ENCODE data around the gene SYNJ1. TPM values are rescaled to one million over a fixed set of nuclear protein-coding genes. Genes with fewer than 3 reads are reported as not detected.

SYNJ1 gene
- total RNA-seq, 1 donor from 2014 or later = 12.9 TPM

DNA sequence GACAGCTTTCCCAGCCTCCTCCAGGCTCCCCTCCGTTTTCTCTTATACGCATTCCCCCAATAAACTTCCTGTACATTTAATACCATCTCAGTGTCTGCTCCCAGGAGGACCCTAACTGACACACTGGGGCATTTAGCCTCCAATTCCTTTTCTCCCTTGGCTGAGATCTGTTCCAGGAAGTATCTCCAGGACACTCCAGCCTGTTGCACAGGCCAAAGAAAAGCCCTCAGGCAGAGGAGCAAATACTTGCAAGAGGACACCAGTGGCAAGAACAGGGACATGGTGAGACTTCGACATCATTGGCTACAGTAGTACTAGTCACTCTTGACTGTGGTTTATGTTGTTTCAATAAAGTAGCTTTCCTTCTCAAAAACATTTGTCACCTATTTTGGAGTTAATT is 4.7 kb upstream of the SYNJ1 start:
- H3K4me2 ChIP-seq (ENCODE audit: low read length) = no peak overlapping the region
- H3K9me3 ChIP-seq (ENCODE audit: insufficient read depth, low read depth, low read length) = no peaks in the 10 kb centered on the region
- no peaks in the 10 kb centered on the region for H4K20me1 ChIP-seq (ENCODE audit: insufficient read depth, low read length)
- Mint-ChIP-seq H3K4me1 (ENCODE audit: low read depth, unreplicated experiment) (peaks cover 3% of the 10 kb centered on the region), H3K27ac (ENCODE audit: unreplicated experiment) (no peak overlapping the region), H3K9me3 (ENCODE audit: unreplicated experiment) (no peaks in the 10 kb centered on the region), H3K27me3 (ENCODE audit: low read depth, unreplicated experiment) (no peaks in the 10 kb centered on the region), H3K4me3 (ENCODE audit: unreplicated experiment) (no peak overlapping the region), H3K36me3 (ENCODE audit: low read depth, unreplicated experiment) (no peaks in the 10 kb centered on the region)
- H3K27me3 ChIP-seq (ENCODE audit: insufficient read depth, low read length) = no peaks in the 10 kb centered on the region
- H3K27ac ChIP-seq (ENCODE audit: low read depth, low read length) = no peak overlapping the region
- no peak overlapping the region for H3K4me3 ChIP-seq (ENCODE audit: insufficient read depth, low read depth, low read length)
- no peak overlapping the region for H3K9ac ChIP-seq (ENCODE audit: low read length)
- peaks cover 13% of the 10 kb centered on the region for H3K36me3 ChIP-seq (ENCODE audit: insufficient read depth, low read length)
- TF ChIP-seq EZH2 (IDR thresholded peaks at IDR 0.05; ENCODE audit: insufficient read depth, low read length) = no peak
- TF ChIP-seq, protein P1, sequence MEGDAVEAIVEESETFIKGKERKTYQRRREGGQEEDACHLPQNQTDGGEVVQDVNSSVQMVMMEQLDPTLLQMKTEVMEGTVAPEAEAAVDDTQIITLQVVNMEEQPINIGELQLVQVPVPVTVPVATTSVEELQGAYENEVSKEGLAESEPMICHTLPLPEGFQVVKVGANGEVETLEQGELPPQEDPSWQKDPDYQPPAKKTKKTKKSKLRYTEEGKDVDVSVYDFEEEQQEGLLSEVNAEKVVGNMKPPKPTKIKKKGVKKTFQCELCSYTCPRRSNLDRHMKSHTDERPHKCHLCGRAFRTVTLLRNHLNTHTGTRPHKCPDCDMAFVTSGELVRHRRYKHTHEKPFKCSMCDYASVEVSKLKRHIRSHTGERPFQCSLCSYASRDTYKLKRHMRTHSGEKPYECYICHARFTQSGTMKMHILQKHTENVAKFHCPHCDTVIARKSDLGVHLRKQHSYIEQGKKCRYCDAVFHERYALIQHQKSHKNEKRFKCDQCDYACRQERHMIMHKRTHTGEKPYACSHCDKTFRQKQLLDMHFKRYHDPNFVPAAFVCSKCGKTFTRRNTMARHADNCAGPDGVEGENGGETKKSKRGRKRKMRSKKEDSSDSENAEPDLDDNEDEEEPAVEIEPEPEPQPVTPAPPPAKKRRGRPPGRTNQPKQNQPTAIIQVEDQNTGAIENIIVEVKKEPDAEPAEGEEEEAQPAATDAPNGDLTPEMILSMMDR (IDR thresholded peaks at IDR 0.05; ENCODE audit: insufficient read depth, low read depth, low read length) = no peak
- FAIRE-seq = no peak
- no peaks in the 10 kb centered on the region for H3K79me2 ChIP-seq (ENCODE audit: insufficient read depth, low read length)
- no peak for DNase-seq (ENCODE audit: low read depth)
- no peaks in the 10 kb centered on the region for H3K4me1 ChIP-seq (ENCODE audit: insufficient read depth, low read length)
- no peak overlapping the region for H2AFZ ChIP-seq (ENCODE audit: low read depth, low read length)

DNA sequence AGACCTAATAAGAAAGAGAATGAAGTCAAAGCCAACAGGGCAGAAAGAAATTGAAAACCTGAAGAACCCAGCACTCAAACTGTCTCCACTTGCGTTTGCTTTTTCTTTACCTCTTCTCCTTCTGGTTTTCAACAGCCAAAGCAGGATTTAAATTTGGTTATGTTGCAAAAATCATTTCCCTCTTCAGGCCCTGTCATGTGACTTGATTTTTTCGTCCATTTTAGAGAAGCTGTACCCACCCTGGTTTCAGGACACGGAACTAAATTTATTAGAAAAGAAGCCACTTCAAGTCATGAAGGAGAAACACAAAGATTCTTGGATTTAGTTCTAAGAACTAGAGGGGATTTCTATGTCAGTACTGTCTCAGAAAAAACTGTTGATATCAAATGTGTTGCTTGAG is 1.0 kb upstream of the SYNJ1 start:
- peak overlapping the region; percentile 92 for H2AFZ ChIP-seq (ENCODE audit: low read depth, low read length)
- H3K36me3 Mint-ChIP-seq (ENCODE audit: low read depth, unreplicated experiment) = no peaks in the 10 kb centered on the region
- peak overlapping the region; percentile 85 for H3K4me3 ChIP-seq (ENCODE audit: insufficient read depth, low read depth, low read length)
- H3K9ac ChIP-seq (ENCODE audit: low read length) = no peak overlapping the region
- no peaks in the 10 kb centered on the region for H3K9me3 Mint-ChIP-seq (ENCODE audit: unreplicated experiment)
- no peaks in the 10 kb centered on the region for H3K27me3 ChIP-seq (ENCODE audit: insufficient read depth, low read length)
- H3K36me3 ChIP-seq (ENCODE audit: insufficient read depth, low read length) = no peaks in the 10 kb centered on the region
- peak overlapping the region; percentile 92 for H3K4me2 ChIP-seq (ENCODE audit: low read length)
- TF ChIP-seq EZH2 (IDR thresholded peaks at IDR 0.05; ENCODE audit: insufficient read depth, low read length) = no peak
- TF ChIP-seq, protein P1 (IDR thresholded peaks at IDR 0.05; ENCODE audit: insufficient read depth, low read depth, low read length) = no peak
- H3K9me3 ChIP-seq (ENCODE audit: insufficient read depth, low read depth, low read length) = no peaks in the 10 kb centered on the region
- peak overlapping the region; percentile 96 for H3K4me3 Mint-ChIP-seq (ENCODE audit: unreplicated experiment)
- H4K20me1 ChIP-seq (ENCODE audit: insufficient read depth, low read length) = no peaks in the 10 kb centered on the region
- H3K27me3 Mint-ChIP-seq (ENCODE audit: low read depth, unreplicated experiment) = no peaks in the 10 kb centered on the region
- H3K27ac Mint-ChIP-seq (ENCODE audit: unreplicated experiment) = no peak overlapping the region
- peaks cover 4% of the 10 kb centered on the region for H3K4me1 ChIP-seq (ENCODE audit: insufficient read depth, low read length)
- no peak overlapping the region for H3K27ac ChIP-seq (ENCODE audit: low read depth, low read length)
- H3K4me1 Mint-ChIP-seq (ENCODE audit: low read depth, unreplicated experiment) = peaks cover 6% of the 10 kb centered on the region
- DNase-seq (ENCODE audit: low read depth) = no peak
- no peak for FAIRE-seq
- peaks cover 17% of the 10 kb centered on the region for H3K79me2 ChIP-seq (ENCODE audit: insufficient read depth, low read length)

DNA sequence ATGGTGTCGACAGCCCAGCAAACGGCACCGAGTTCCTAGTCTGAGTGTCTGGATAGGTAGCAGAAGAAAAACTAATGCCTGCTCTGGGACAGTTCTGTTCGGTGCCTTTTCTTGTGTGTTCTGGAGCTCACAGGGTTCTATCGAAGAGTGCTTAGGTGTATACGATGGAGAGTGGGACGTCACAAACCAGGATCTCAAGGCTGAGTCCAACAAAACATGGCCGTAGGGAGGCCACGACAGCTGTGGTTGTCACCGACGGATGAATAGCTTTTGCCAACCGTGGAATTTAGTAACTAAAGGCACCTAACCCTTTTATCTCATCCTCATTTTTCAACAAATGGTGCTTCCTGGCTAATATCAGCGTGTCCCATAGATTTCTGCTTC is 635 bp upstream of the SYNJ1 start:
- Mint-ChIP-seq H3K4me1 (ENCODE audit: low read depth, unreplicated experiment) (peaks cover 6% of the 10 kb centered on the region), H3K4me3 (ENCODE audit: unreplicated experiment) (peak overlapping the region; percentile 96), H3K9me3 (ENCODE audit: unreplicated experiment) (no peaks in the 10 kb centered on the region), H3K27me3 (ENCODE audit: low read depth, unreplicated experiment) (no peaks in the 10 kb centered on the region), H3K36me3 (ENCODE audit: low read depth, unreplicated experiment) (peaks cover 2% of the 10 kb centered on the region), H3K27ac (ENCODE audit: unreplicated experiment) (peak overlapping the region; percentile 14)
- H3K9me3 ChIP-seq (ENCODE audit: insufficient read depth, low read depth, low read length) = no peaks in the 10 kb centered on the region
- no peaks in the 10 kb centered on the region for H3K36me3 ChIP-seq (ENCODE audit: insufficient read depth, low read length)
- FAIRE-seq (no peak), DNase-seq (ENCODE audit: low read depth) (no peak)
- H3K4me3 ChIP-seq (ENCODE audit: insufficient read depth, low read depth, low read length) = peak overlapping the region; percentile 85
- peak overlapping the region; percentile 87 for H3K9ac ChIP-seq (ENCODE audit: low read length)
- no peaks in the 10 kb centered on the region for H3K27me3 ChIP-seq (ENCODE audit: insufficient read depth, low read length)
- no peak for TF ChIP-seq EZH2 (IDR thresholded peaks at IDR 0.05; ENCODE audit: insufficient read depth, low read length)
- TF ChIP-seq, protein P1 (IDR thresholded peaks at IDR 0.05; ENCODE audit: insufficient read depth, low read depth, low read length) = no peak
- H2AFZ ChIP-seq (ENCODE audit: low read depth, low read length) = peak overlapping the region; percentile 92
- H4K20me1 ChIP-seq (ENCODE audit: insufficient read depth, low read length) = no peaks in the 10 kb centered on the region
- H3K4me2 ChIP-seq (ENCODE audit: low read length) = peak overlapping the region; percentile 92
- H3K79me2 ChIP-seq (ENCODE audit: insufficient read depth, low read length) = peaks cover 17% of the 10 kb centered on the region
- peaks cover 4% of the 10 kb centered on the region for H3K4me1 ChIP-seq (ENCODE audit: insufficient read depth, low read length)
- peak overlapping the region; percentile 84 for H3K27ac ChIP-seq (ENCODE audit: low read depth, low read length)

Measured in astrocyte (in vitro differentiated cells and primary cell).